ENCODE results near the gene CHST8.

CHST8 gene

GRCh38 chr19:33773704-33774624 lies 152.2 kb downstream of the CHST8 start:
- no peak for DNase-seq

DNA sequence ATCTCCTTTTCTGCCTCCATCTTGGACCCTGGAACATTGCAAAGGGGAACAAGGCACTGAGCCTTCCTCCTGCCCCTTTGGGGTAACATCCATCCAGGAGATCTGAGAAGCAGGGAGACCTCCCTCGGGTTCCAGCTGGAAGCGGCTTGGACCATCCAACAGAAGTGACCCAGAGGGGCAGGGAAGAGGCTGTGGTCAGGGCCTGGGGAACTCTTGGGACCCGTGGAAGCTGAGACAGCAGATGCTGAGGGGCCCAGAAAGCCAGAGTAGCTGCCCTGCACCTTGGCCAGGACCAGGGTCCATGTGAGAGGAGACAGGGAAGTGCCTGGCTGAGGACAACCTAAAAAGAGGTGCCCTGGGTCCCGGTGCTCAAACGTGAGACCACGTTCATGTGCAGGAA lies 153.0 kb downstream of the CHST8 start:
- no peak for DNase-seq

DNA sequence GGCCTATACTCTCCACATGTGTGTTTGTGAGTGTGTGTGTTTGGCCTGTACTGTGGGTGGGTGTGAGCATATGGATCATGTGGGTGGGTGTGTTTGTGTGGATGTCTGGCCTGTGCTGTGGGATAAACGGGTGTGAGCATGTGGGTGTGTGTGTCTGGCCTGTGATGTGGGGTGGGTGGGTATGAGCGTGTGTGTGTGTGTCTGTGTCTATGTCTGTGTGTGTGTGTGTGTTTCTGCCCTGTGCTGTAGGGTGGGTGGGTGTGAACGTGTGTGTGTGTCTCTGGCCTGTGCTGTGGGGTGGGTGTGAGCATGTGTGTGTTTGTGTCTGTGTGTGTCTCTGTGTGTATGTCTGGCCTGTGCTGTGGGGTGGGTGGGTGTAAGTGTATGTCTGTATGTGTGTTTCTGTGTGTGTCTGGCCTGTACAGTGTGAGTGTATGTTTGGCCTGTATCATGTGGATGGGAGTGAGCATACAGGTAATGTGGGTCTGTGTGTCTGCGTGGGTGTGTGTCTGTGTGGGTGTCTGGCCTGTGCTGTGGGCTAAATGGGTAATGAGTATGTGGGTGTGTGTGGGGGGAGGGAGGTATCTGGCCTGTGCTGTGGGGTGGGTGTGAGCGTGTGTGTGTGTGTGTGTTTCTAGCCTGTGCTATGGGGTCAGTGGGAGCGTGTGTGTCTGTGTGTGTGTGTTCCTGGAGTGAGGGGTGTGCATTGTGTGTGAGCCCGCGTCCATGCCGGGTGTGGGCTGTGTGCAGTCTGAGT lies 154.2 kb downstream of the CHST8 start:
- DNase-seq: no peak

DNA sequence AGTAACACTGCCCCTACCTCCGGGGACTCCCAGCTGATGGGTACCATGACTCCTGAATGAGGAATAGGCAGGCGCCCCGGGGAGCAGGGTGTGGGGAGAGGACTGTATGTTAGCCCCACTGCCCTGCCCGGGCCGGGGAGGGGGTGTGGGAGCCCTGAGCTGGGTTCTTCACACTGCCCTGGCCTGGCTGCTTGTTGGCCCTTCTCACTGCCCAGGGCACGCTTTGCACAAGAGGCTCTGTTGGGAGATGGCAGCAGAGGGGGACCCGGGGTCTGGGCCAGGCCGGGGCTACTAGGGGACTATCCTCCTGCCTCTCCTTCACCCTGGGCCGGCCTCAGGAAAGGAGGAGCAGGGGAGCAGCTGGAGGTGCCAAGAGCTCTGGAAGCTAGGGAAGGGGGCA lies 155.6 kb downstream of the CHST8 start:
- no peak for DNase-seq

DNA sequence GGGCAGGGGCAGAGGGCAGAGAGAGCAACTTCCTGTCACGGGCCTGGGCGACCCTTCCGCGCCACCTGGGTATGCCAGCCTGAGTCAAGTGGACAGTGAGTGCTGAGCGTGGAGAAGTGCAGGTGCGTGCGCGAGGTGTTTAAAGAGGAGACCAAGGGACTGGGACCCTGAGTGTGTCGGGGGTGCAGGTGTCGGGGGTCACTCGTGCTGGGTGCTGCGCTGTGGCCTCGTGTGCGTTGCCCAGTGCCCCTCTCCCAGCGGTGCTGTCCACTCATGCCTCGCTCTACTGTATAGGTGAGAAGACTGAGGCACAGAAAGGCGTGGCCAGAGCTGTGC lies 156.0 kb downstream of the CHST8 start:
- DNase-seq: no peak

DNA sequence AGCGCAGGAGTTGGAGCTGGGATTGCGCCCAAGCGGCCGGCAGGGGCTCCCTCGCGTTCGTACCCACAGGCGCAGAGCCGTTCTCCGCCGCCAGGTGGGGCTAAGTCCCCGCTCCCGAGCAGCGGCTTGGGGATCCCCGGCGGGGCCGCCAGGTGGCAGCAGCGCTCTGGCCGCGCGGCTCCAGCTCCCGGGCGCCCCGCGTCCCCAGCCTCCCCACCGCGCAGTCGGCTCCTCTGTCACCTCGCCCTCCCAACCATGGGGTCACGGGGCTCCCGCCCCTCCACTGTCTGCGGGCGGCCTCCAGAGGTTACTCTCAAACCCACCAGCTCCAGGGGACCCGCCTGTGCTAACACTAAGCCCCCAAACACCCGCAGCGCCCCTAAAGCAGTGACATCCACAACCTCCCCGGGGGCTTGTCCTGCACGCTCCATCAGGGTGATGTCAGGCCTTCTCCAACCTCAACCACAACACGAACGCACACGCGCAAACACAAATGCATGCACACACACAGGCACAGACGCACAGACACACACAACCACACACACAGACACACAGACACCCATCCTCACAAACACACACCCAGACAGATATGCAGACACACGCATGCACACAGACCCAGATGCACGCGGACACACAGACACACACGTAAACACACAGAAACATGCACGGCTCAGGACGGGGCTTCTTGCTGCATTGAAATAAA lies 156.5 kb downstream of the CHST8 start:
- peak; percentile 63 for DNase-seq

DNA sequence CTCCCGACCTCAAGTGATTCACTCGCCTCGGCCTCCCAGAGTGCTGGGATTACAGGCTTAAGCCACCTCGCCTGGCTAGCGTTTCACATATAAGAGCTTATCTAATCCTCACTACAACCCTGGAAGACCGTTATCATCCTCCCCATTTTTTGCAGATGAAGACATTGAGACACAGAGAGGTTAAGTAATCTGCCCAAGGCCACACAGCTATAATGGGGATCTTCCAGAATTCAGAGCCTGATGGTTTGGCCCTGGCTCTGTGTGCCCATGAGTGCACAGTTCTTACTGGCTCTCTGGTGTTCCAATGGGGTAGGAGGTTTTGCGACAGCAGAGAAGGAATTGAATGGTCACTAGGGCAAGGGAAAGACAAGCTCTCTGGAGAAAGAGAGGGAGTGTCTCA lies 158.1 kb downstream of the CHST8 start:
- DNase-seq: no peak

- no peak for DNase-seq
Measured at GRCh38 chr19:33780251-33780650, 158.5 kb downstream of the CHST8 start.

- no peak for DNase-seq
Measured at GRCh38 chr19:33780746-33781145, 159.0 kb downstream of the CHST8 start.

GRCh38 chr19:33781415-33781935 lies 159.7 kb downstream of the CHST8 start:
- no peak for DNase-seq

DNA sequence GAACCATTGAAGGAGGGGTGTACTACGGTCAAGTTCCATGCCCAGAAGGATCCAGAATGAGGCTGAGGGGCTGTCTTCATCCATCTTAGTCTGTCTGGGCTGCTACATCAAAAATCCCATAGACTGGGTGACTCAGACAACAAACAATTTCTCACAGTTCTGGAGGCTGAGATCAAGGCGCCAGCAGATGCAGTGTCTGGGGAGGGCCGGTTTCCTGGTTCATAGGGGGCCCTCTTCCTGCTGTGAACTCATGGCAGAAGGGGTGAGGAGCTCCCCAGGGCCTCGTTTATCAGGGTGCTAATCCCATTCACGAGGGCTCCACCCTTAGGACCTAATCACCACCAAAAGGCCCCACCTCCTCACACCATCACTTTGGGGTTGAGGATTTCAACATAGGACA lies 160.2 kb downstream of the CHST8 start:
- DNase-seq: no peak

DNA sequence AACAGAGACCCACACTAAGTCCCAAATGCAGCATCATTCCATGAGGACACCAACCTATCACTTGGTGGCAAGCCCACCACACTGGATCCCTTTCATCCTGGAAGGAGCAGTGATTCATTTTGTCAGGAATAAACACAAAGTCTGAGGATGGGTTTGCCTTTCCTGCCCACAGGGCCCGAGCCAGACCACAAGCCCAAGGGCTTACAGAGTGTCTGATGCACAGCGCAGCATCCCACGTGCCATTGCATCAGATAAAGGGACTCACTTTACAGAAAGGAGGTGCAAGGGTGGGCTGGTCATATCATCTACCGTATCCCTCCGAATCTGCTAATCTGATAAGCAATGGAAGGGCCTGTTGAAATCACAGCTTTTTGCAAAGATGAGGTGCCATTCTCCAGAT lies 162.7 kb downstream of the CHST8 start:
- DNase-seq: no peak

- no peak for DNase-seq
Measured at GRCh38 chr19:33785795-33786194, 164.0 kb downstream of the CHST8 start.

DNA sequence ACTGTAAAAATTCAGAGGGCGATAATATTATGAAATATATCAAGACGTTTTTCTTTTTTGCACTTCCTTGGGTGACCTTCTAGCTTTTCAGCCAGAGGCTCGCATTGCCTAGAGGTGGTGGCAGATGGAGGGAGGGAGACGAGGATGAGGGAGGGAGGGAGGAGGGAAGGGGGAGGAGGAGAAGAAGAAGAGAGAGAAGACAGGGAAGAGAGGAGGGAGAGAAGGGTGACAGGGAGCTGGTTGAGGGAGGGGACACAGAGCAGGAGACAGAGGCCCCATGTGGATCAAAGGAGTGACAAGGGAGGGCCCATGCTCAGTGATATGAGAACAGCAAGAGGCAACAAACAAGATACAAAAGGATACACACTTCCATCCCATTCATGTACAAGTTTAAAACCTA lies 166.9 kb downstream of the CHST8 start:
- DNase-seq: no peak

- no peak for DNase-seq
Measured at GRCh38 chr19:33789344-33789743, 167.6 kb downstream of the CHST8 start.

DNA sequence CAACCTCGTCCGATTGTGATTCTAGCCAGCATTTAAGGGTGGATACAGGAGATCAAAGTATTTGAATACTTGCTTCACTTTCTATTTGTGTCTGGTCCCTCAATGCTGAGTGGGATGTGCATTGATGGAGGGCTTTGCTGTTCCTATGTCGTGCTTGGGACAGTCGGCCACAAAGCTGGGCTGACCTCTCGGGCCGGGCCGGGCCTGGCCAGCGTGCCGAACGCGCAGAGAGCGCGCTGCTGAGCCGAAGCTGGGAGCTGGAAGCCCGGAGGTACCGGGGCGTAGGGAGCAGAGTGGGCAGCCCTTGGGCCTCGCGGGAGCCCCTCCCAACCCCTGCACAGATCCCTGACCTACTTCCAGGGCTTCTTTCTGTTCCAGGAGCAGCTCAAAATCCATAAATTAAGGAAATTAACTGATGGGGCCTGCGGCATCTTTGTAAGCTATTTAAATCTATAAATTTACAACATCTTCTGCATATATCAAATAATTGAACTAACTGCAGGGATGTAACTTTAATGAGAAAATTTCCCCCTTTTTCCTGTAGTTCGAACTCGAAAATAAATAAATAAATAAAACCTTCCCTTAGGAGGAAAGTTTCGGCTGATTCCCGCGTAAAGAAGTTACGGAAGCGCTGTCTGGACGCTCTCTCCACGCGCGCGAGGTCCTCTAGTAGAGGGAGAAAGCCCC lies 173.1 kb downstream of the CHST8 start:
- no peak for DNase-seq

DNA sequence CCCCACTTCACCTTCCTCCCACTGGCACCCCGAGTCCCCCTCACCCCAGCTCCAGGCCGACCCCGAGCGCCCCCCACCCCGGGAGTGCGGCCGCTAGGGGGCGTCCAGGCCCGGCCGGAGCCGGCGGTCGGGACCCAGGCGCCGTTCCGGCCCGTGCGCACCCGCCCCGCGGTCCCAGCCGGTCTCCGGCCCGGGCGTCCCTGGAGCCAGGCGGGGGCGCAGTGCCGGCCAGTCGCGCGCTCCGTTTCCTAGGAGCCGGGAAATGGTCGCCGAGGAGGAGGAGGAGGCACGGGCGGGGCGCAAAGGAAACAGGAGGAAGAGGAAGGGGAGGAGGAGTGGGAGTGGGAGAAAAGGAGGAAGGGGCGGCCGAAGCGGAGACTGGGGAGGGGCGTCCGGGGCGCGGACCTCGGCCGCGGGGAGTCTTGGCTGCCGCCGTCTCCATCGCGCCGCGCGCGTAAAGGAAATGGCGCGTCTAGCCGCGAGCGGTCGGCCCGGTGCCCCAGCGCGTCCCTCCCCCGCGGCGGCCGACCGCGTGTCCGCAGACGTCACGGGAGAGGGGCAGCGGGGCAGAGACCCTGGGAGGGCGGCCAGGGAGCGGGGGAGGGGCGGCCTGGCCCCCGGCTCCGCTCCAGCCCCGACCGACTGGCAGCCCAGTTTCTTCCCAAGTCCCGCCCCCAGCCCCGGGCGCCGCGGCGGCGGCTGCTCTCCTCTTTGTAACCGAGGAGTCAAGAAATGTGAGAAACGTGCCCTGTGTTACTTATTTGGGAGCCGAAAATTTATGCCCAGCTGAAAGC lies 173.8 kb downstream of the CHST8 start:
- DNase-seq: peak; percentile 78

GRCh38 chr19:33796164-33796875 lies 174.6 kb downstream of the CHST8 start, which contains the start of gene KCTD15:
Gene KCTD15, plus strand, starts transcription at chr19:33796870. Its CDS starts 3,585 bp downstream, at chr19:33800455.
- DNase-seq: peak; percentile 57

DNA sequence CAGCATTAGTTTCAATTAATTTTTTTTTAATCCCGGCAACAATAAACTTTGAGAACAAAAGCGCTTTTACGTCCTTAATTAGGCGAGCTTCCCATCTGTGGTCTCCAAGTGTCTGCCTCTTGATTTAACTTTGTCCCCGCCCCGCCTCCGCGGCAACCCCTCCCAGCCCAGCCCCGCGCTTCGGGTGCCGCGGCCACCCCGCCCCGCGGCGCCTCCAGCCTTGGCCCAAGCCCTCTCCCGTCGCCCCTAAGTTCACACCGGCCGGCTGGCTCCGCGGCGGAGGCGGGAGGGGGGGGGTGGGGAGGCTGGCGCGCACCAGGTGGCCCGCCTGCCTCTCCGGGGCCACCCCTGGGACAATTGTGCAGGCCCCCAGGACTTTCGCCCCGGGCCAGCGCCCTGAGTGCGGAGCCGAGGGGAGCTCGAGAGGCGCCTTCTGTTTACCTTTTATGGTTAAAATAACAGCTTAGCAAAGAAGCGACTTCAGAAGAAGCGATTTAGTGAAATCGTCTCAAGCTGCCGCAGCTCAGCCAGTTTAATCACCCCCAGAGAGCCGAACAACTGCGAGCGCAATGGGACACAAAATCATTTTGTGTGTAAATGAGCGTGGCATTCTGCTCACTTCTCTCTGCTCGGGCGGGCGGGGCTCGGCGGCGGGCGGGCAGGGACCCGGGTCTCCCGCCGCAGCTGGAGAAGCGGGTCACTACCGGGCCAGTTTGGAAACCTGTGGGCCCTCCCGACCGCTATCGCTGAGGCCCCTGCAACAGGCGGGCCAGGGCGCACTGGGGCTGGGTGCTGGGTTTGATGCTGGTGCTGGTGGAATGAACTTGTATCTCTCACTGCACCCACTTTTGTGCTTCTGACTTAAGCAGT lies 176.3 kb downstream of the CHST8 start:
- DNase-seq: no peak

- DNase-seq: no peak
Measured at GRCh38 chr19:33798681-33799111, 176.9 kb downstream of the CHST8 start.

Data from NCI-H1092 treated with DMSO at 0.1 percent for 48 hours (cell line).